Measurements from ENCODE around the gene ZNF827. TPM values are rescaled to one million over a fixed set of nuclear protein-coding genes. Genes with fewer than 3 reads are reported as not detected.

Gene ZNF827
- total RNA-seq, 1 donor from 2014 or later = 116 TPM

DNA sequence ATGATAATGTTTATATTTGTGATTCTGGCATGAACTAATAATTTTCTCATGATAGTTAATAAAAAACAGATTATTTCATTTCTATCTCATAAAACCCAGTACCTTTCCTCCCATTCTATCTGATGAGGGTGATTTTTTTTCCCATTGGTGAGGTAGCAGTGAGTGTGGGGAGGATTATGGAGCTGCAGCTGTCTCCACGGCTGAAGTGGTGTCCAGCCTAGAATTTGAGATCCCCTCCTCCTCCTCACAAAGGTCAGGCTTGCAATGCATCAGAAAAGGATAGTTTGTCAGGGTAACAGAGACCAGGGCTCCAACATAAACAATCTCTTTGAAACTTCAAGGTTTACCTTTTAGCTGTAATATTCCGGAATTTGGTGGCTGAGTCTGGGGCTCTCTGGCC lies 197.8 kb downstream of the ZNF827 start:
- H3K36me3 Mint-ChIP-seq = no peaks in the 10 kb centered on the region
- H3K4me1 Mint-ChIP-seq = peaks cover 27% of the 10 kb centered on the region
- H3K27ac Mint-ChIP-seq = peak overlapping the region; percentile 40
- DNase-seq (ENCODE audit: low spot score in 2 of 2, unreplicated experiment in 2 of 2) = no peak
- H3K27me3 Mint-ChIP-seq (ENCODE audit: low read depth) = no peaks in the 10 kb centered on the region
- TF ChIP-seq, protein P1, sequence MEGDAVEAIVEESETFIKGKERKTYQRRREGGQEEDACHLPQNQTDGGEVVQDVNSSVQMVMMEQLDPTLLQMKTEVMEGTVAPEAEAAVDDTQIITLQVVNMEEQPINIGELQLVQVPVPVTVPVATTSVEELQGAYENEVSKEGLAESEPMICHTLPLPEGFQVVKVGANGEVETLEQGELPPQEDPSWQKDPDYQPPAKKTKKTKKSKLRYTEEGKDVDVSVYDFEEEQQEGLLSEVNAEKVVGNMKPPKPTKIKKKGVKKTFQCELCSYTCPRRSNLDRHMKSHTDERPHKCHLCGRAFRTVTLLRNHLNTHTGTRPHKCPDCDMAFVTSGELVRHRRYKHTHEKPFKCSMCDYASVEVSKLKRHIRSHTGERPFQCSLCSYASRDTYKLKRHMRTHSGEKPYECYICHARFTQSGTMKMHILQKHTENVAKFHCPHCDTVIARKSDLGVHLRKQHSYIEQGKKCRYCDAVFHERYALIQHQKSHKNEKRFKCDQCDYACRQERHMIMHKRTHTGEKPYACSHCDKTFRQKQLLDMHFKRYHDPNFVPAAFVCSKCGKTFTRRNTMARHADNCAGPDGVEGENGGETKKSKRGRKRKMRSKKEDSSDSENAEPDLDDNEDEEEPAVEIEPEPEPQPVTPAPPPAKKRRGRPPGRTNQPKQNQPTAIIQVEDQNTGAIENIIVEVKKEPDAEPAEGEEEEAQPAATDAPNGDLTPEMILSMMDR (IDR thresholded peaks at IDR 0.05; ENCODE audit: unreplicated experiment) = no peak
- no peak overlapping the region for H3K4me3 Mint-ChIP-seq
- peaks cover 14% of the 10 kb centered on the region for H3K9me3 Mint-ChIP-seq

DNA sequence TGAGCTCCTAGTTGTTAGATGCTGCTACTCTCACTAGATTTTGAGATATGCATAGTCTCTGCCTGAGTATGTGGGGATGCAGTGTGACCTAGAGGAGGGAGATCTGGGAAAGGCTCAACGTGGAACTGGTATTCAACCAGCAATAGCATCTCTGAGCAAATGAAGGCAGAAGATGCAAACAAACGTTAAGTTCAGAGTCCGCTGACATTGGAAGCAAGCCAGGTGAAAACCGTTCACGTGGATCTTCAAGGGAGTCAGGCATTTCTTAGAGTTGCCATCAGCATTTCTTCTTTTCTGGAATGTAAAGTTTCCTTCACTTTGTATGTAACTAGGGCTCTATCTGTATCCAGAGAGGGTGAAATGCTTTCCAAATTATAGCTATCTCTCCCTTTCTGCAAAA lies 198.8 kb downstream of the ZNF827 start:
- Mint-ChIP-seq H3K27me3 (ENCODE audit: low read depth) (no peaks in the 10 kb centered on the region), H3K36me3 (no peaks in the 10 kb centered on the region)
- no peak for DNase-seq (ENCODE audit: low spot score in 2 of 2, unreplicated experiment in 2 of 2)

DNA sequence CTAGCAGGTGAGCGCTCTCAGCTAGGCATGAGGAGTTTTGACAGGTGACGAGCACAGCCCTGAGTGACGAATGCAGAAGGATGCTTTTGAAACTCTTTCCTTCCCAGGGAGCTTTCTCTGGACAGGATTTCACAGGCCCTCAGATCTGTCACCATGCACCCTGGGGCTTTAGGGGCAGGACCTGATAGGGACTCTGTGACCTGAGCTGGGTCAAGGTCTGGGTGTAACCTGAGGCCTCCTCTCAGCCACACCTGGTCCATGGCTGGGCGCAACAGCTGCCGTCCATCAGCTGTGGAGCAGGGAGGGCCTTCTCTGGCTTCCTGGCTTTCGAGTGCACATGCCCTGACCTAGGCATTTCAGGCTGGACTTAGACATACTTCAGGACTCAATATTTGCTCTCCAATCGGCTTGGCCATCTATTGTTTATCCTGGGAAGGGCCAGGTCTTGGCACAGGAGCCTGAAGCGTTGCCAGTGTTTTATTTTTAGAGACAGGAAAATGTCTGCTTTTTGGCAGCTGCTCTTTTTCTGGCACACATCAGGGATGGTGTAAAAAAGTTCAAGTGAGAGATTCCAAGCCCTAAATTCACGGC lies 202.3 kb downstream of the ZNF827 start:
- H3K27me3 Mint-ChIP-seq (ENCODE audit: low read depth) = no peaks in the 10 kb centered on the region
- no peak for DNase-seq (ENCODE audit: low spot score in 2 of 2, unreplicated experiment in 2 of 2)

More for the DNA sequence above, 198.8 kb downstream of the ZNF827 start:
- TF ChIP-seq, protein P1 (IDR thresholded peaks at IDR 0.05; ENCODE audit: unreplicated experiment) = no peak
- Mint-ChIP-seq H3K4me3 (no peak overlapping the region), H3K9me3 (peaks cover 7% of the 10 kb centered on the region), H3K27ac (peak overlapping the region; percentile 55), H3K4me1 (peaks cover 35% of the 10 kb centered on the region)

DNA sequence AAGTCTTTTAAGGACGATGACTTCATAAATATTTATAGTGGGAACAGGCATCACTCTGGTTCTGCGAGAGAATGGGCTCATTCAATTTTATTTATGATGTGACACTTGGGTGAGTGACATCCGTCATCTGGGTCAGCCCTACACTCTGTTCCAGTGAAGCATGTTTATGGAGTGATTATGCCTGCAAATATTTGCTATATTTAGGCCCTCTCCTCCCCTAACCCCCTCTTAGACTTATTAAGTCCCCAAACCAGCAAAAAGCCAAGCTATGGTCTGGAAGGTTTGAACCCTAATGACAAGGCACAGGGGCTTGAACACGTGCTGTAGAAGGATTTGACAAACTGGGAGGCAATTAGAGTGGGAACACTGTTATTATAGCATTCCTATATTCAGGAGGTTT lies 202.8 kb downstream of the ZNF827 start:
- DNase-seq (ENCODE audit: low spot score in 2 of 2, unreplicated experiment in 2 of 2) = no peak
- Mint-ChIP-seq H3K4me1 (peaks cover 52% of the 10 kb centered on the region), H3K27me3 (ENCODE audit: low read depth) (no peaks in the 10 kb centered on the region), H3K4me3 (no peak overlapping the region), H3K36me3 (no peaks in the 10 kb centered on the region), H3K27ac (peak overlapping the region; percentile 100), H3K9me3 (peaks cover 7% of the 10 kb centered on the region)
- TF ChIP-seq, protein P1 (IDR thresholded peaks at IDR 0.05; ENCODE audit: unreplicated experiment) = no peak

More for the DNA sequence above, 202.3 kb downstream of the ZNF827 start:
- no peak overlapping the region for H3K4me3 Mint-ChIP-seq
- peaks cover 7% of the 10 kb centered on the region for H3K9me3 Mint-ChIP-seq
- H3K36me3 Mint-ChIP-seq = no peaks in the 10 kb centered on the region
- peak overlapping the region; percentile 100 for H3K27ac Mint-ChIP-seq
- TF ChIP-seq, protein P1 (IDR thresholded peaks at IDR 0.05; ENCODE audit: unreplicated experiment) = no peak
- H3K4me1 Mint-ChIP-seq = peaks cover 52% of the 10 kb centered on the region

DNA sequence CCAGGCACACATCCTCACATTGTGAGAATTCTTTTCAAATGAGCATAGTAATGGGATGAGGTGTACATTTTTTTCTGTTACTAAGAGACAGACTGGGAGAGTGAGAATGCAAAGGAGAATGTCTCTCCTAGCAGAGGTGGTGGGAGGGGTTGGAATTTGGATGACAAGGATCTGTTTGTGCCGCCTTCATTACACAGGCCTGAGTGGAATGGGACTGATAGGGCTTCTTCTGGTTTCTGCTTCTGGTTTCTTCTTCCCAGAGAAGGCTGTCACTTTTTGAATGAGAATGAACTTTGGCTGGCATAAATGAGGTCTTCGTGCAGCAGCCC lies 203.3 kb downstream of the ZNF827 start:
- TF ChIP-seq, protein P1 (IDR thresholded peaks at IDR 0.05; ENCODE audit: unreplicated experiment) = no peak
- H3K27ac Mint-ChIP-seq = peak overlapping the region; percentile 100
- H3K4me3 Mint-ChIP-seq = no peak overlapping the region

More for the DNA sequence above, 203.3 kb downstream of the ZNF827 start:
- Mint-ChIP-seq H3K36me3 (no peaks in the 10 kb centered on the region), H3K9me3 (peaks cover 7% of the 10 kb centered on the region), H3K4me1 (peaks cover 48% of the 10 kb centered on the region), H3K27me3 (ENCODE audit: low read depth) (no peaks in the 10 kb centered on the region)
- DNase-seq (ENCODE audit: low spot score in 2 of 2, unreplicated experiment in 2 of 2) = peak in 1 of 2 experiments; percentile 58

Data from mesothelial cell of epicardium (in vitro differentiated cells).